GM21390 (cell line): ENCODE measurements around the gene EIF3B.
A peak's percentile ranks its signal among the peaks of the same experiment; 100 is the strongest.
"Not testable (repeated sequence)": the region's sequence is repeated elsewhere in the genome, so short reads cannot be mapped to it uniquely, and the experiment has no call there.

Experiments
- ATAC-seq: cut with Tn5 transposase; IDR thresholded peaks from one replicate; pipeline ENCODE4 v1.9.1; 2021; ENCODE audit not compliant: unreplicated experiment

Gene EIF3B

DNA sequence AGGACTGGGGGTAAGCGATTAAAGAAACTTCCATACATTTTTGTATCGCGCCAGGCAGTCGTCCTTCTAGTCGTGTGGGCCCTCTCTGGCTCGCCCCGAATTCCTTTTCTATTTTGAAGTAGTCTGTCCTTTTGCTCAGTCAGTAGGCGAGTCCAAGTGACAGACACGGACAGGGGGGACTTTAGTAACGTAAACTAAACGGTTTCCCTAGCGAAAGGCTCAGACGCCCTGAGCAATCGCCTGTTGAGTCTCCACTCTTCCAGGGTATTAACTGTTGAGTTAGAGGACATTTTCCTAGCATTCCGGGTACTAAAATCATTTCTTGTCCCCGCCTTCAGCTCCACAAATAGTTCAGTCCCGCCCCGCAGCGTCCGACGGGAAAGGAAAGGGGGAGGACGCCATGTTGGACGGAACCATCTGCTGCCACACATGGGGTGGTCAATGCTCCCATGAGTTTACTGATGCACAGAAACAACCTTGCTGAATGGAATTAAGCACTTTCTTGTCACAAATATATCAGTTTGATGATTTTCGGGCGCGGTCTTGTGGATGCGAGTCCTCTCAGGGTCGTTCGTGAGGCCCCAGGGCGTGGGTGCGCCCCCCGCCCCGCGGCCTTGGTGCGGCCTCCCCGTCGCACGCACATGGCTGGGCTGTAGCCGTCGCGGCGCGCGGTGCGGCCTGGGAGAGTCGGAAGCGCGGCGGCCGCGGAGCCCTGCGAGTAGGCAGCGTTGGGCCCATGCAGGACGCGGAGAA is at the start of gene EIF3B:
Gene EIF3B, plus strand, starts transcription at position 642 of the 753 bp plus-strand sequence. Its CDS starts 95 bp downstream, at position 737.
- ATAC-seq = peak; percentile 77

DNA sequence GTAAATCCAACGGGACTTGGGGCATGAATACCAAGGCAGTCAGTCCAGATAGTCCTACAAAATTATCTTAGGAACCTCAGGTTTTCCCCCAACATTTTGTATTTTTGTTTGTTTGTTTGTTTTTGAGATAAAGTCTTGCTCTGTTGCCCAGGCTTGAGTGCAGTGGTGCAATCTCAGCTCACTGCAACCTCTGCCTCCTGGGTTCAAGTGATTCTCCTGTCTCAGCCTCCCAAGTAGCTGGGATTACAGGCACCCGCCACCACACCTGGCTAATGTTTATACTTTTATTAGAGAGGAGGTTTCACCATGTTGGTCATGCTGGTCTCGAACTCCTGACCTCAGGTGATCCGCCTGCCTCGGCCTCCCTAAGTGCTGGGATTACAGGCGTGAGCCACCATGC is 49.4 kb upstream of the EIF3B start:
- ATAC-seq = not testable (repeated sequence)

DNA sequence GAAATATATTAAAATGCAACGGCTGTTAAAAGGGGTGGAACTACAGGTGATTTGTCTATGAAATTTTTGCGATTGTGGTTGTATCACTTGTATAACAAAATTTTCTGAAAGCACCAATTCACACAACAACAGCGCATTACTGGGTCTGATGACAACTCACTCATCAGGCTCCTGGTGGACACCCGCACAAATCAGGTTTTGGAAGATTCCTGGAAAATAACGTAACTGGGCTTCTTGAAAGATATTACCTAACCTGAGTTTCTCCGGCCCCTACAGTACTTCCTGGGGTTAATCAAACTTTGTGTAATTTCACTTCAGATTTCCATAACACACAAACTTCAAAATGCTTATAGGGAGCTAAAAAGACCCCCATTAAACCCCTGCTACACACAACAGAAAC is 47.9 kb upstream of the EIF3B start:
- ATAC-seq = no peak

DNA sequence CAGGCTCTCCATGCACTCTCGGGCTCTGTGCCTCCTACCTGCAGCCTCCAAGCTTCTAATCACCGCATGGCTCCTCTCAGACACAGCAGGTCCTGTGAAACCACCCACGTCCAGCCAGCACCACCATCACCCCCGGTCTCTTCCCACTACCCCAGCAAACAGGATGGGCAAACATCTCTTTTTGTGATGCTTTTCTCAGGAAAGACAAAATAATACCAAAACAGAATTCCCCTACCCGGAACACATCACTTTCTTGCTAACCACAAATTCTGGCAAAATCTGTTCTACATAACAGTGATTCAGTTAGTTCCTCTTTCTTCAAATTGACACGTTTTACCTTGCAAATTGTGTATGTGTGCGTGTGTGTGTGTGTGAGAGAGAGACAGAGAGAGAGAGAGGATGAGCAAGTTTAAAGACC is 46.9 kb upstream of the EIF3B start:
- peak; percentile 44 for ATAC-seq

DNA sequence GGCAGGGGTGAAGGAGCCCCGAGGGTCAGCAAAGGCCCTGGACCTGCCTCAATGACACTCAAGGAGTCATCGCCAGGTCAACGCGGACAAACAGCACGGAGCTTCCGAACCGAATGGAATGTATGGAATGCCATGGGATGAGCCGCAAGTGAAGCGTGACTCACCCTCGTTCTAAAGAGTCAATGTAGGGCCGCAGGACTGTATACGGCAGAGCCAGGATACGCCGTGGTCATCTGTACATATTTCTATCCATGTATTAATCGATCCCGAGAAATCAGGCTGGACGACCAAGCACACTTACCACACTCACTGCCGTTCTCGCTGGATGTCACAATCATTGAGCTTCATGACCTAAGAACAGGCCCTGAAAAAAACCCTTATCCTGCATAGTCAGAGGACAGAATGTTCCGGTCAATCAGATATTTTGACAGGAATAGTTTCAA is 44.7 kb upstream of the EIF3B start:
- no peak for ATAC-seq

DNA sequence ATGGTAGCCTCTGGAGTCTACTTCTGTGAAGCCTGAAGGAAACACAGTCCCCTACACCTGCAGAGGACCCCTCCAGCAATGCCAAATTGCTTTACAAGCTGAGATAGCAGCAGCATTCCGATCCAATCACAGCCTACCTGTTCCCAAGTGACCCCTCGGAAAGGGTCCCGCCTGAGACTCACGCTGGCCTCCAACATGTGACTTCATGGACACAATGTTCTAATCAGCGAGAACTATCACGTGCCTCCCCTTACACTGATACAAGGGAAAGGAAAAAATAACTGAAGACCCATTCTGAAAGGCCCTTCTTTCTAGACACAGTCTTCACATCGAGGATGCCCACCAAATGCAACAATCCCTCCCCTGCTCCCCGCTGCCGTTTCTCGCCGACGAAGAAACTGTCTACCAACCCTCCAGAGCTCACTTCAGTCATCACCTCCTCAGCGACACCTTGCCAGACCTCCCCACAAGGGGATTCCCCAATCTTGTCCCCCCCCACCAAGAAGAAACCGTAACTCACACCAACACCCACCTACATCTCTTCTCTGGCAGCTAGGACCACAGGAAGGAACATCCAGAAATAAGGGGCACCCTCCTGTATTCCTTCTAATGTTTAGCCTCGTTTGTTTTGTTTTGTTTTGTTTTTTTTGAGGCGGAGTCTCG is 42.2 kb upstream of the EIF3B start:
- ATAC-seq = no peak

DNA sequence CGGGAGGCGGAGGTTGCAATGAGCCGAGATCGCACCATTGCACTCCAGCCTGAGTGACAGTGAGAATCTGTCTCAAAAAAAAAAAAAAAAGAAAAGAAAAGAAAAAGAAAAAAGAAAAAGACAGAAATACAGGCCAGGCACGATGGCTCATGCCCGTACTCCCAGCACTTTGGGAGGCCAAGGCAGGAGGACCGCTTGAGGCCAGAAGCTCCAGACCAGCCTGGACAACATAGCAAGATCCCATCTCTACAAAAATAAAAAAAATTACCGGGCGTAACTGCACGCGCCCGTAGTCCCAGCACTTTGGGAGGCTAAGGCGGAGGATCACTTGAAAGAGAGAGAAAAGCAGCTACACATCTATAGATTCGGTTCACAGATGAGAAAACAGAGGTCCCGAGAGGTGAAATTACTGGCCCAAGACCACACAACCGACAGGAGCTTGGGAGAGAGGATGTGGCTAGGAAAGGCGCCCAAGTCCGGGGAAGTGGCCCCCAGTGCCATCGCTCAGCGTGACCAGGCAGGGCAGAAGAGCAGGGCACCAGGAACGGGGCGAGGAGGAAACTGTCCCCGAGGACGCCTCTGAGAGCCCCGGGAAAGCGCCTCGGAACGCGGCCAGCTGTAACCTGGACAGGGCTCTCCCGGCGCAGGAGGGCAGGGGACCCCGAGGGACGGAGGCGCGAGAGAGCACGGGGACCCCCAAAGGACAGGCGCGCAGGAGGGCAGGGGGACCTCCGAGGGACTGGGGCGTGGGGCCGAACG is 41.0 kb upstream of the EIF3B start:
- peak; percentile 6 for ATAC-seq

DNA sequence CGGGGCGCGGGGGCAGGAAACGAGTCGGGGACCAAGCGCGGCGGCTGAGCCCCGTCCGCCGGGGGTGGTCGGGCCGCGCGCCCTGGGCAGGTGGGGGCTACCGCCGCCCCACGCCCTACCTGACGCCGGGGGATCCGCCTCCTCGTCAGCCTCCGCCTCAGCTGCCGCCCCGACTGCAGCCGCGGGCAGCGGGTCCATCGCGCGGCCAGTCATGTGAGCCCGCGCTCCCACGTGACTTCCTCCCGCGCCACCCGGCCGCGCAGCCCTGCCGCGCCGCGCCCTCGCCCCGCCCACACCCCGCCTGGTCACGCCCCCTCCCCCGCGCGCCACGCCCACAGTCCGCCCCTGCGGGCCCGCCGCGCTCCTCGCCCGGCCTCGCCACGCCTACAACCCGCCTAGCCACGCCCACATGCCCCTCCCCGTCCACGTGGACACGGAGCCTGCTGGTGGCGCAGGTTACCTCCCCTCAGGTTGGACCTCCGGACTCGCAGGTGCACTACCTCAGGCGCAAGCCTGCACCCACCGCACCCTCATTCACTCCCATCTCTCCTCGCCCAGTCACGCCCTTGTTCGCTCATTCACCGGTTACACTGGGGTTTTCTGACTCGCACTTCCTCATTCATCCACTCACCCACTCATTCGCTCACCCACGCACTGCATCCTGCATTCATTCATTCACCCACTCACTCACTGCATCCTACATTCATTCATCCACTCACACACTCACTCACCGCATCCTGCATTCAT is 40.2 kb upstream of the EIF3B start, which contains the start of gene SNX8:
Gene SNX8, minus strand, starts transcription at position 233 of the 747 bp plus-strand sequence. Its CDS starts 20 bp downstream, at position 213.
- ATAC-seq = peak; percentile 65

DNA sequence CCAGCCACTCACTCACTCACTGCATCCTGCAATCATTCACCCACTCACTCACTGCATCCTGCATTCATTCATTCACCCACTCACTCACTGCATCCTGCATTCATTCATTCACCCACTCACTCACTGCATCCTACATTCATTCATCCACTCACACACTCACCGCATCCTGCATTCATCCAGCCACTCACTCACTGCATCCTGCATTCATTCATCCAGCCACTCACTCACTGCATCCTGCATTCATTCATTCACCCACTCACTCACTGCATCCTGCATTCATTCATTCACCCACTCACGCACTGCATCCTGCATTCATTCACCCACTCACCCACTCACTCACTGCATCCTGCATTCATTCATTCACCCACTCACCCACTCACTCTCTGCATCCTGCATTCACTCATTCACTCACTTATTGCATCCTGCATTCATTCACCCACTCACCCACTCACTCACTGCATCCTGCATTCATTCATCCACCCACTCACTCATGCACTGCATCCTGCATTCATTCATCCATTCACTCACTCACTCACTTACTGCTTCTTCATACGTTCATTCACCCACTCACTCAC is 39.6 kb upstream of the EIF3B start:
- not testable (repeated sequence) for ATAC-seq

DNA sequence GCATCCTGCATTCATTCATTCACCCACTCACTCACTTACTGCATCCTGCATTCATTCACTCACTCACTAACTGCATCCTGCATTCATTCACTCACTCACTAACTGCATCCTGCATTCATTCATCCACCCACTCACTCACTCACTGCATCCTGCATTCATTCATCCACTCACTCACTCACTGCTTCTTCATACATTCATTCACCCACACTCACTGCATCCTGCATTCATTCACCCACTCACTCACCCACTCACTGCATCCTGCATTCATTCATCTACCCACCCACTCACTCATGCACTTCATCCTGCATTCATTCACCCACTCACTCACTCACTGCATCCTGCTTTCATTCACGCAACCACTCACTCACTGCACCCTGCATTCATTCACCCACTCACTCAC is 38.8 kb upstream of the EIF3B start:
- ATAC-seq = no peak

DNA sequence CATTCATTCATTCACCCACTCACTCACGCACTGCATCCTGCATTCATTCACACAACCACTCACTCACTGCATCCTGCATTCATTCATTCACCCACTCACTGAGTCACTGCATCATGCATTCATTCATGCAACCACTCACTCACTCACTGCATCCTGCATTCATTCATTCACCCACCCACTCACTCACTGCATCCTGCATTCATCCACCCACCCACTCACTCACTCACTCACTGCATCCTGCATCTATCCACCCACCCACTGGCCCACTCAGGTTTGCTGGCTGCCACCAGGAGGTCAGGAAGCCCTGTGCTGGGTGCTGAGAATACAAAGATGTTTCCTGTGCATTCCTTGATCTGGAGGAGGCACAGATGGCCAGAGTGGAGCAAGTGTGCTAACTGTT is 38.0 kb upstream of the EIF3B start:
- ATAC-seq = no peak

DNA sequence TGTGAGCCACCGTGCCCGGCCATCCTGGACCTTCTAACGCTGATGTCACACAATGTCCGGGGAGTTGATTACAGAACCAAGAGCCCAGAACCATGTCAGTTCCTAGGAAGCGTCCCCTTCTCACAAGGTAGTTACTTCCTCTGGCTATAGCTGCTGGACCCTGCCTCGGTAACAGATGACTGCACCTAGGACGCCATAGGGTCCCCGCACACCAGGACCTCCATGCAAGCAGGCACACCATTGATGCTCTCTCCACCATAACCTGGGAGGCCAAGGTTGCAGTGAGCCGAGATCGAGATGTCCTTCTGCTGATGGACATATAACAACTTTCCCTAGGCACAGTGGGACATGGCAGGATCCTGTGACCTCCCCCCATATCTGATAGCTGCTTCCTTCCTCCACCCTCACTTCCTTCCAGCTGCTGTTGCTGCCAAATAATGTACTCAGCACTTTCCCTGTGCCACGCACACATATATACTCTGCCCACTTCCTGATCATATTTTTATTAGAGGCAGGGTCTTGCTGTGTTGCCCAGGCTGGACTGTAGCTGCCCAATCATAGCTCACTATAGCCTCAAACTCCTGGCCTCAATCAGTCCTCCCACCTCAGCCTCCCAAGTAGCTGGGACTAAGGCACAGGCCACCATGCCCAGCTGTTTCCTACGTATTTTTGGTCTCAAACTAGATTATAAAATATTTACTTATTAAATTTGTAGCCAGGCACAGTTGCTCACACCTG is 36.9 kb upstream of the EIF3B start:
- no peak for ATAC-seq

DNA sequence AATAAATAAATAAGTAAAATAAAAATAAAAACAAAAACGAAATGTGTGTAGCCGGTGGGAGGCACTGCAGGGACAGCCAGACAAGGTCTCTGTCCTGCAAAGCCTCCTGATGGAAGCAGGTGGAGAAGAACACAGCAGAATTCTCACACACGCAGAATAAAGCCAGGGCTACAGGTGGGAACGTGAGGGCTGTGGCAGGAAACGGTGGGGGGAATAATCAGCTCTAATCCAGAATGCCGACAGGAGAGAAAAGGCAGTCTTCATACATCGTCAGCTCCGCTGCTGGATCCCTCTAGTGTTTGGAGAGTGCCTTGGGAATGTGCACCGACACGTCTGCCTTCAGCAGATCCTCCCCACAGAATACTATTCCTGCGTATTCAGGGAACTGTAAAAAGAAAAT is 33.6 kb upstream of the EIF3B start:
- no peak for ATAC-seq

DNA sequence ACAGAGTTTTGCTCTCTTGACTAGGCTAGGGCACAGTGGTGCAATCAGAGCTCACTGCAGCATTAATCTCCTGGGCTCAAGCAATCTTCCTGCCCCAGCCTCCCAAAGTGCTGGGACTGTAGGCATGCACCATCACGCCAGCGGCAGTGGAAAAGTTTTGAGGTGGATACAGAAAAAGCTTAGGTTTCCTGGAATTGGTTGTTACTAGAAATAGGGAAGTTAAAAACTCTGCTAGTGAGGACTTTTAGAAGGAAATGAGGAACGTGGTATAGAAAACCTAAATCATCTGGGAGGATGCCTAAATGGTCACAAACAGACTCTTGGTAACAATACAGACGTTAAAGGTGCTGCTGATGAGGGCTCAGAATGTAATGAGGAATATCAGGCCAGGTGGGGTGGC is 29.5 kb upstream of the EIF3B start:
- no peak for ATAC-seq

DNA sequence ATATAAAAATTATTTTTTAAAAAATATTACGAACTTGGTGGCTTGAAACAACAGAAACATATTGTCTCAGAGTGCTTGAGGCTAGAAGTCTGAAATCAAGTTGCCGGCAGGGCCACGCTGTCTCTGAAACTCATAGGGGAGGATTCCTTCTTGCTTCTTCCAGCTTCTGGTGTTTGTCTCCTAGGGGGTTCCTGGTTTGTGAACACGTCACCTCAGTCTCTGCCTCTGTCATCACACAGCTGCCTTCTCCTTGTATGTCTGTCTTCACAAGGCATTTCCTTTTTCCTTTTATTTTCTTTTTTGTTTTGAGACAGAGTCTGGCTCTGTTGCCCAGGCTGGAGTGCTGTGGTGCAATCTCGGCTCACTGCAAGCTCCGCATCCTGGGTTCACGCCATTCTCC is 27.7 kb upstream of the EIF3B start:
- ATAC-seq = no peak

DNA sequence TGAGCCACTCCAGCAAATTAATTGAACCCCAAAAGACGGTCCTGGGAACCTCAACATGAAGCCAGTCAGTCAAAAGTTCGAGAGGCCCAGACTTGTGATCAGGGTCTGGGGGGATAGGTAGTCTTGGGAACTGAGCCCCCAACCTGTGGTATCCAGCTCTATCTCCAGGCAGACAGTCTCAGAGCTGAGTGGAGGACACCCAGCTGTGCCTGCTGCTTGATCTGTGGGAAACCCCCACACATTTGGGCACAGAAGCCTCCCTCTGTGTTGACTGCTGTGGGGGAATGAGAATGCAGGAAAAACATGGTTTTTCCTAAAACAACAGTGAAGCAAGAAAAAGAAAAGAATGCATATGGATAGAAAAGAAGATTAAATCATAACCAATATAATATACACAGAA is 24.1 kb upstream of the EIF3B start:
- ATAC-seq = no peak

DNA sequence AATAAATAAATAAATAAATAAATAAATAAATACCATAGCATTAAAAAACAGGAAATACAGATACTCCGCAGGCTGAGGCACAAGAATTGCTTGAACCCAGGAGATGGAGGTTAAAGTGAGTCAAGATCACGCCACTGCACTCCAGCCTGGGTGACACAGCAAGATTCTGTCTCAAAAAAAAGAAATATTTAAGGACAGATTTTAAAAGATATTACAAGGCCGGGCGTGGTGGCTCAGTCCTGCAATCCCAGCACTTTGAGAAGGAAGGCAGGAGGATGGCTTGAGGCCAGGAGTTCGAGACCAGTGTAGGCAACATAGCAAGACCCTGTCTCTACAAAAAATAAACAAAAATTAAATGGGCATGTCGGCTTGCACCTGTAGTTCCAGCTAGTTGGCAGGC is 22.9 kb upstream of the EIF3B start:
- no peak for ATAC-seq

DNA sequence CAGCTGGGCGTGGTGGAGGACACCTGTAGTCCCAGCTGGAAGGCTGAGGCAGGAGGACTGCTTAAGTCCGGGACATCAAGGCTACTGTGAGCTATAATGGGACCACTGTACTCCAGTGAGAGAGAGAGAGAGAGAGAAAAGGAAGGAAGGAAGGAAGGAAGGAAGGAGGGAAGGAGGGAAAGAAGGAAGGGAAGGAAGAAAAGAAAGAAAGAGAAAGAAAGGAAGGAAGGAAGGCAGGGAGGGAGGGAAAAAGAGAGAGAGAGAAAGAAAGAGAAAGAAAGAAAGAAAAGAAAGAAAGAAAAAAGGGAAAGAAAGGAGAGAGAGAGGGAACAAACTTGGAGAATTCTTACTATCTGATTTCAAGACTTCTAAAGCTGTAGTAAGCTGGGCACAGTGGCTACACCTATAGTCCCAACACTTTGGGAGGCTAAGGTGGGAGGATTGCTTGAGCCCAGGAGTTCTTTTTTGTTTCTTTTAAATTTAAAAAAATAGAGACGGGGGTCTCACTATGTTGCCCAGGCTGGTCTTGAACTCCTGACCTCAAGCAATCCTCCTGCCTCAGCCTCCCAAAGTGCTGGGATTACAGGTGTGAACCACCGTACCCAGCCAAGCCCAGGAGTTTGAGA is 21.9 kb upstream of the EIF3B start:
- not testable (repeated sequence) for ATAC-seq

DNA sequence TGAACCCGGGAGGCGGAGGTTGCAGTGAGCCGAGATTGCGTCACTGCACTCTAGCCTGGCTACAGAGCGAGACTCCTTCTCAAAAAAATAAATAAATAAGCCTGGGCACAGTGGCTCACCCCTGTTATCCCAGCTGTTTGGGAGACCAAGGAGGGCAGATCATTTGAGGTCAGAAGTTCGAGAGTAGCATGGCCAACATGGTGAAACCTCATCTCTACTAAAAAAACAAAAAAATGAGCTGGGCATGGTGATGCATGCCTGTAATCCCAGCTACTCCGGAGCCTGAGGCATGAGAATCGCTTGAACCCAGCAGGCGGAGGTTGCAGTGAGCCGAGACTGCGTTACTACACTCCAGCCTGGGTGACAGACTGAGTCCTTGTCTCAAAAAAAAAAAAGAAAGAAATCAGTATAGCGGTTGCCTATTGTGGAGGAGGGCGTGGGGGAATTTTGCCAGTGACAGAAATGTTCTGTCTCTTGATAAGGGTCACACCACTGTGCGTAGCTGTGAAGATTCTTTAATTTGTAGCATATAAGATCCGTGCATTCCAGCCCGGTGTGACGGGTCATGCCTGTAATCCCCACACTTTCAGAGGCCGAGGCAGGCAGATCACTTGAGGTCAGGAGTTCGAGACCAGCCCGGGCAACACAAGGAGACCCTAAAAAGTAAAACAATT is 17.9 kb upstream of the EIF3B start:
- ATAC-seq = no peak
